Activated CD8-positive, alpha-beta T cell treated with anti-CD3 and anti-CD28 coated beads for 36 hours (primary cell): ENCODE measurements around the gene RABGAP1L. TPM values are rescaled to one million over a fixed set of nuclear protein-coding genes. Genes with fewer than 3 reads are reported as not detected.
A peak's percentile ranks its signal among the peaks of the same experiment; 100 is the strongest.

Experiments
- ATAC-seq: fragments of 200-7000 bp; cut with Tn5 transposase; one replicate; pipeline ENCODE4 v1.10.0; 2021; ENCODE audit warnings: mild to moderate bottlenecking, moderate library complexity
- CTCF ChIA-PET: fragments of 350-600 bp; sonication (Branson Sonifier 250); formaldehyde crosslinking; loops from one replicate; lab custom pipeline; 2021; ENCODE audit warnings: antibody characterized with exemption; lab: Charles Lee
- POLR2A ChIA-PET: fragments of 350-600 bp; sonication (Branson Sonifier 250); formaldehyde crosslinking; loops from one replicate; lab custom pipeline; 2021; ENCODE audit warnings: antibody characterized with exemption; lab: Charles Lee
- DNase-seq: peaks from one replicate; pipeline ENCODE4 v3.0.0-alpha.2; 2020
- H3K27ac Mint-ChIP-seq: one replicate; pipeline ENCODE4 v1.8.0; 2021; ENCODE audit warnings: mild to moderate bottlenecking, mixed read lengths
- H3K27me3 Mint-ChIP-seq: one replicate; pipeline ENCODE4 v1.8.0; 2021; ENCODE audit warnings: mixed read lengths
- H3K36me3 Mint-ChIP-seq: one replicate; pipeline ENCODE4 v1.8.0; 2021; ENCODE audit warnings: low read depth, mixed read lengths
- H3K4me1 Mint-ChIP-seq: one replicate; pipeline ENCODE4 v1.8.0; 2021; ENCODE audit warnings: low read depth, mixed read lengths
- H3K4me3 Mint-ChIP-seq: one replicate; pipeline ENCODE4 v1.8.0; 2021; ENCODE audit warnings: mild to moderate bottlenecking, moderate library complexity, mixed read lengths
- H3K9me3 Mint-ChIP-seq: one replicate; pipeline ENCODE4 v1.8.0; 2021; ENCODE audit warnings: mixed read lengths
- intact Hi-C: fragments of 100-400 bp; cut with micrococcal nuclease; formaldehyde crosslinking; loops from one replicate; pipeline ENCODE4 v1.10.0; 2022
- total RNA-seq, 2 experiments: library from RNA; stranded (reverse); gene quantifications; one replicate each; pipeline ENCODE4 v1.2.3, GENCODE V29; 2021
- TF ChIP-seq, protein P1 (sequence below): fragments of 200-600 bp; IDR thresholded peaks from one replicate; pipeline ENCODE4 v1.8.0; 2022; ENCODE audit warnings: antibody characterized with exemption, mild to moderate bottlenecking

Gene RABGAP1L
- total RNA-seq, 2 experiments from 2014 or later: 26.9 to 29.4 TPM

DNA sequence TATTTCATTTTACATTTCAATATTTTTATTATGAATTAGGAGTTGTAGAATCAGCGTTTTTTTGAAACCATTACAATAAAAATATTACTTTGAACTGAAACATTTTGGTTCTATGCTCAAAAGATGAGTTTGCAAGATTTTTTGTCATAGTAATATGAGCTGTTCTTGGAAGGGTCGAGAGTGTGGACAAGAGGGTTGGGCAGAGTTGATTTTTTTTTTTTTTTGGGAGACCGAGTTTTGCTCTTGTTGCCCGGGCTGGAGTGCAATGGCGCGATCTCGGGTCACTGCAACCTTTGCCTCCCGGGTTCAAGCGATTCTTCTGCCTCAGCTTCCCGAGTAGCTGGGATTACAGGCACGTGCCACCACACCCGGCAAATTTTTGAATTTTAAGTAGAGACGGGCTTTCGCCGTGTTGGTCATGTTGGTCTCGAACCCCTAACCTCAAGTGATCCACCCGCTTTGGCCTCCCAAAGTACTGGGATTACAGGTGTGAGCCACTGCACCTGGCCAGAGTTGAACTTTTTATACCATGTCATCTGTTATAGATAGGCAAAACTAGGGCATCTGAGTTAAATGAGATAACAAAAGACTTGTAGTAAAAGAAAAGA lies 843.7 kb downstream of the RABGAP1L start:
- CTCF ChIA-PET: interaction anchor here (4.0 kb wide), 1 partner anchor 19 kb away, joined by 21 read pairs; the partner anchor contains the start of gene MRPS14
- intact Hi-C loops: no loop called here
- POLR2A ChIA-PET: interaction anchor here (1.3 to 4.7 kb wide), 3 partner anchors 12 to 33 kb away, joined by 4 to 23 read pairs (median 7); partner anchors contain the start of gene MRPS14
- Mint-ChIP-seq H3K4me1 (peaks cover 48% of the 10 kb centered on the region), H3K4me3 (peak overlapping the region; percentile 59), H3K9me3 (no peaks in the 10 kb centered on the region), H3K27me3 (no peaks in the 10 kb centered on the region), H3K36me3 (peaks cover 53% of the 10 kb centered on the region), H3K27ac (peak overlapping the region; percentile 86)
- TF ChIP-seq, protein P1, sequence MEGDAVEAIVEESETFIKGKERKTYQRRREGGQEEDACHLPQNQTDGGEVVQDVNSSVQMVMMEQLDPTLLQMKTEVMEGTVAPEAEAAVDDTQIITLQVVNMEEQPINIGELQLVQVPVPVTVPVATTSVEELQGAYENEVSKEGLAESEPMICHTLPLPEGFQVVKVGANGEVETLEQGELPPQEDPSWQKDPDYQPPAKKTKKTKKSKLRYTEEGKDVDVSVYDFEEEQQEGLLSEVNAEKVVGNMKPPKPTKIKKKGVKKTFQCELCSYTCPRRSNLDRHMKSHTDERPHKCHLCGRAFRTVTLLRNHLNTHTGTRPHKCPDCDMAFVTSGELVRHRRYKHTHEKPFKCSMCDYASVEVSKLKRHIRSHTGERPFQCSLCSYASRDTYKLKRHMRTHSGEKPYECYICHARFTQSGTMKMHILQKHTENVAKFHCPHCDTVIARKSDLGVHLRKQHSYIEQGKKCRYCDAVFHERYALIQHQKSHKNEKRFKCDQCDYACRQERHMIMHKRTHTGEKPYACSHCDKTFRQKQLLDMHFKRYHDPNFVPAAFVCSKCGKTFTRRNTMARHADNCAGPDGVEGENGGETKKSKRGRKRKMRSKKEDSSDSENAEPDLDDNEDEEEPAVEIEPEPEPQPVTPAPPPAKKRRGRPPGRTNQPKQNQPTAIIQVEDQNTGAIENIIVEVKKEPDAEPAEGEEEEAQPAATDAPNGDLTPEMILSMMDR: no peak
- DNase-seq (no peak), ATAC-seq (no peak)

DNA sequence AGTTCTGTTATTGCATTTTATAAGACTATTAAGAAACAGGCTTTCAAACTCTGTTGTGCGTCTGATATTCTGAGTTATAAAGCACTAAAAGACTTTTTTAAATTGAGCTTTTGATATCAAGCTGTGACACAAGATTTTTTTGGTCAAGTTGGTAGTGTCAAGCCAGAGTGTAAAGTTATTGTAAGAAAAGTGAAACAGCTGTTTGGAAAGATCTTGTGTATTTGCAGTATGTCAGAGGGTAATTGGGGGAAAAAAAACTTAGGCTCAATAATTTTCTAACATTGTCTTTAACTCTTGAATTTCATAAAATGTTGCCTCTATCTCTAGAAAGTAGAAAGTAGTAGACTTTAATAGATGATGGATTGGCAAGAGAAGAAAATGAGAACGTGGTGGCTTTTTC lies 844.2 kb downstream of the RABGAP1L start:
- no peaks in the 10 kb centered on the region for H3K9me3 Mint-ChIP-seq
- no peaks in the 10 kb centered on the region for H3K27me3 Mint-ChIP-seq
- peaks cover 50% of the 10 kb centered on the region for H3K4me1 Mint-ChIP-seq
- ATAC-seq: no peak
- no peak for DNase-seq
- intact Hi-C loops: no loop called here
- H3K36me3 Mint-ChIP-seq: peaks cover 57% of the 10 kb centered on the region
- peak overlapping the region; percentile 59 for H3K4me3 Mint-ChIP-seq
- ChIA-PET POLR2A (interaction anchor here (1.3 to 4.7 kb wide), 3 partner anchors 12 to 33 kb away, joined by 4 to 23 read pairs (median 7); partner anchors contain the start of gene MRPS14), CTCF (interaction anchor here (4.0 kb wide), 1 partner anchor 19 kb away, joined by 21 read pairs; the partner anchor contains the start of gene MRPS14)
- H3K27ac Mint-ChIP-seq: peak overlapping the region; percentile 86
- TF ChIP-seq, protein P1: no peak

DNA sequence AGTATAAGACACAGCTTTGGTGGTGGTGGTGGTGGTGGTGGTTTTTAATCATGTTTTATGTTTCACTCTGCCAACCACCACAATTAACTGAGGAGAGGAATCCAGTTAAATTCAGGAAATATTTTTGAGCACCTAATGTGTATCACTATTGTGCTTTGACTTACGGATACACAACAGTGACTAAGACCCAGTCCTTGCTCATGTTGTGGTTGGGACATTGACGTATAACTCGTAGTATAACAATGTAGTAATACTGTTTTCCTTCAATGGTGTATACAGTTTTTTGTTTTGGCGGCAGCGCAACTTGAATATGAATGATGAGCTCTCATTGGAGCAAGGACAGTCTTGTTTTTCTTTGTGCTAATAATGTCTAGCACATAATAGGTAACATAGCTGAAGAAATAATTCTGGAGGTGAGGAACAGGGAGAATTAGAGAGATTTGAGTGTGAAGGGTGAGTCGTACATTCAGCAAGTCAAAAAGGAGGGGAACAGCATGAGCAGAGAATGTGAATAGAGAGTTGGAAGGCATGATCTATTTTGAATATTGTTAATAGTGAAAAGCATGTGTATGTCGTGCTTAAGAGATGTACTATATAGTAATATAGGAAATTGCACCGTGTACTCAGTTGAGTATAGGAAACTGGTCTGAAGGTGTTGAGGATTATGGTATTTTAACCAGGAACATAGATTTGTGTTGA lies 845.9 kb downstream of the RABGAP1L start:
- H3K4me1 Mint-ChIP-seq: peaks cover 53% of the 10 kb centered on the region
- no peaks in the 10 kb centered on the region for H3K9me3 Mint-ChIP-seq
- H3K27ac Mint-ChIP-seq: peak overlapping the region; percentile 80
- H3K36me3 Mint-ChIP-seq: peaks cover 66% of the 10 kb centered on the region
- H3K4me3 Mint-ChIP-seq: no peak overlapping the region
- TF ChIP-seq, protein P1: no peak
- ATAC-seq (no peak), DNase-seq (no peak)
- intact Hi-C loops: no loop called here
- H3K27me3 Mint-ChIP-seq: no peaks in the 10 kb centered on the region
- ChIA-PET POLR2A (interaction anchor here (2.0 to 4.7 kb wide), 2 partner anchors 10 to 18 kb away, joined by 8 to 23 read pairs; partner anchors contain the start of gene MRPS14), CTCF (interaction anchor here (0.9 to 4.0 kb wide), 4 partner anchors 9 to 150 kb away, joined by 3 to 21 read pairs (median 6); partner anchors contain the start of gene MRPS14)

DNA sequence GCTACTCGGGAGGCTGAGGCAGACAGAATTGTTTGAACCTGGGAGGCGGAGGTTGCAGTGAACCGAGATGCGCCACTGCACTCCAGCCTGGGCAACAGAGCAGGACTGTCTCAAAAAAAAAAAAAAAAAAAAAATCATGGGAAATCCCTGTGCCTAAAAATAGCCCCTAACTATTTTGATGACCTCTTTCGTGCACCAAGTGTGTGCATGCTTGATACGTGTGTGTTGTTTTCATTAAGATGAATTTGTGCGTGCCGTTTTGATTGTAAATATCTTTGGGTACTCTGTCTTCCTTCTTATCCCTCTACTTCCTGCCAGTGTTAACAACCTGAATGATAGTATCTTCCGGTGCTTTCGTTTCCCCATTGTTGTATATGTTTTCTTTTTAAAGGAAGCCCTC lies 850.2 kb downstream of the RABGAP1L start:
- H3K27ac Mint-ChIP-seq: peak overlapping the region; percentile 28
- peaks cover 55% of the 10 kb centered on the region for H3K36me3 Mint-ChIP-seq
- CTCF ChIA-PET: interaction anchor here (1.0 kb wide), 1 partner anchor 14 kb away, joined by 3 read pairs; the partner anchor contains the start of gene MRPS14

More for the DNA sequence above, 850.2 kb downstream of the RABGAP1L start:
- Mint-ChIP-seq H3K27me3 (no peaks in the 10 kb centered on the region), H3K4me3 (no peak overlapping the region), H3K9me3 (no peaks in the 10 kb centered on the region), H3K4me1 (peaks cover 24% of the 10 kb centered on the region)
- ATAC-seq (no peak), DNase-seq (no peak)
- POLR2A ChIA-PET: interaction anchor here (1.0 kb wide), 1 partner anchor 9 kb away, joined by 6 read pairs; no protein-coding TSS in a partner anchor
- intact Hi-C loops: no loop called here
- TF ChIP-seq, protein P1: no peak
